K562 (cell line): ENCODE results near the gene TNFSF13B. TPM values are rescaled to one million over a fixed set of nuclear protein-coding genes. Genes with fewer than 3 reads are reported as not detected.

Experiments used
- ATAC-seq: fragments of 200-7000 bp; cut with Tn5 transposase; 3 replicates; pipeline ENCODE4 v1.9.1; 2020; ENCODE audit warnings: moderate library complexity
- BruUV-seq: library from RNA; stranded (reverse); fragments of 400-500 nt; replicated peaks from 2 replicates; lab custom pipeline; 2021; lab: Mats Ljungman, UMichigan
- CTCF ChIA-PET: fragments of 300-600 bp; formaldehyde crosslinking; extraction: SDS; loops from one replicate; lab custom pipeline; 2021; ENCODE audit warnings: low intra/inter-chr PET ratio; lab: Yijun Ruan, JAX
- POLR2A ChIA-PET: fragments of 300-600, 350-650 bp; sonication (Branson Sonifier 250); formaldehyde crosslinking; extraction: SDS; loops from one replicate; lab custom pipeline; 2021; ENCODE audit warnings: antibody characterized with exemption, inconsistent platforms; lab: Yijun Ruan, JAX
- DNase-seq, 4 experiments: peaks; one replicate each; pipeline versions ENCODE4 v3.0.0 to v3.0.0-alpha.2; 2011 to 2018; ENCODE audit warnings: low spot score in 3 of 4, mixed read lengths in 3 of 4; ENCODE audit errors: extremely low read depth in 1 of 4
- FAIRE-seq: peaks from 2 replicates; lab custom pipeline; 2011; peaks lifted over from hg19 to GRCh38; lab: Jason Lieb, UNC
- H2AFZ ChIP-seq: 2 replicates; pipeline ENCODE4 v1.6.0; 2011; ENCODE audit warnings: low read depth, low read length, control low read depth, inconsistent platforms
- H3K27ac ChIP-seq: fragments of 200-600 bp; 3 replicates; pipeline ENCODE4 v1.8.0; 2011; ENCODE audit warnings: low read depth, mild to moderate bottlenecking, control low read depth, inconsistent platforms, low read length, moderate library complexity, mixed read lengths; ENCODE audit errors: extremely low read depth
- H3K27me3 ChIP-seq, 2 experiments: fragments of 300-600 bp in 1 of 2; 2 replicates in 1 of 2; 3 replicates in 1 of 2; pipeline versions ENCODE4 v1.6.0 to v1.8.0; 2011; ENCODE audit warnings: inconsistent platforms in 2 of 2, low read length in 2 of 2, mild to moderate bottlenecking in 1 of 2, mixed read lengths in 1 of 2, moderate library complexity in 1 of 2; ENCODE audit not compliant: control insufficient read depth in 2 of 2, insufficient read depth in 2 of 2
- H3K36me3 ChIP-seq: fragments of 300-600 bp; 3 replicates; pipeline ENCODE4 v1.8.0; 2011; ENCODE audit warnings: mild to moderate bottlenecking, low read length, inconsistent platforms; ENCODE audit not compliant: control insufficient read depth, insufficient read depth
- H3K4me1 ChIP-seq, 2 experiments: fragments of 200-600 bp in 1 of 2; replicated peaks in 1 of 2; 2 replicates in 1 of 2; 3 replicates in 1 of 2; pipeline versions ENCODE4 v1.5.1 to v1.8.0; 2011; ENCODE audit warnings: inconsistent platforms in 2 of 2, low read length in 2 of 2, mild to moderate bottlenecking in 1 of 2, mixed read lengths in 1 of 2, moderate library complexity in 1 of 2; ENCODE audit not compliant: control insufficient read depth in 2 of 2, insufficient read depth in 2 of 2
- H3K4me2 ChIP-seq: 2 replicates; pipeline ENCODE4 v1.6.1; 2011; ENCODE audit warnings: low read length, control low read depth, inconsistent platforms, mixed read lengths; ENCODE audit not compliant: insufficient read depth
- H3K4me3 ChIP-seq: fragments of 200-600 bp; sonication (generic), shearing (Covaris generic); 2 replicates; pipeline ENCODE4 v1.5.1; 2016; ENCODE audit warnings: control low read depth, inconsistent platforms
- H3K79me2 ChIP-seq: fragments of 200-600 bp; 3 replicates; pipeline ENCODE4 v1.8.0; 2011; ENCODE audit warnings: low read length, inconsistent platforms; ENCODE audit not compliant: control insufficient read depth, insufficient read depth
- H3K9ac ChIP-seq, 2 experiments: 2 replicates each; pipeline versions ENCODE4 v1.6.0 to v1.6.1; 2011; ENCODE audit warnings: low read depth in 2 of 2, low read length in 2 of 2, control low read depth in 1 of 2, inconsistent platforms in 1 of 2, mild to moderate bottlenecking in 1 of 2, mixed read lengths in 1 of 2; ENCODE audit not compliant: insufficient read depth in 1 of 2
- H3K9me1 ChIP-seq: one replicate; pipeline ENCODE4 v1.6.0; 2011; ENCODE audit warnings: inconsistent platforms, mild to moderate bottlenecking, low read length, moderate library complexity; ENCODE audit not compliant: control insufficient read depth, insufficient read depth
- H3K9me3 ChIP-seq: replicated peaks from 2 replicates; pipeline ENCODE4 v1.5.1; 2011; ENCODE audit warnings: low read depth, low read length, inconsistent platforms; ENCODE audit not compliant: control insufficient read depth, insufficient read depth
- H4K20me1 ChIP-seq: replicated peaks from 2 replicates; pipeline ENCODE4 v1.6.1; 2011; ENCODE audit warnings: low read length, inconsistent platforms, mixed read lengths; ENCODE audit not compliant: control insufficient read depth, insufficient read depth
- RAD21 ChIP-seq, 2 experiments: fragments of 250-450 bp in 1 of 2; fragments of 450-650 bp in 1 of 2; sonication (Bioruptor Pico) in 1 of 2; formaldehyde crosslinking in 1 of 2; IDR thresholded peaks in 1 of 2; conservative IDR thresholded peaks in 1 of 2; 2 replicates each; pipeline versions ENCODE4 v1.4.0 to v1.8.0; 2020 to 2022; ENCODE audit warnings: mild to moderate bottlenecking in 2 of 2, moderate library complexity in 1 of 2
- ZKSCAN1 ChIP-seq: fragments of 150-350 bp; IDR thresholded peaks from 2 replicates; pipeline ENCODE4 v1.6.1; 2016; ENCODE audit warnings: low read depth, low read length
- ZNF589 ChIP-seq: fragments of 200-800 bp; sonication (Bioruptor generic); IDR thresholded peaks from 2 replicates; pipeline ENCODE4 v1.6.1; 2016; ENCODE audit warnings: low read depth, missing genetic modification characterization, missing compliant biosample characterization
- WGBS: fragments of 100-300 bp; shearing (Covaris generic); methylation state at CpG from one replicate; pipeline ENCODE4 v1.1.6; 2016; ENCODE audit warnings: low coverage, mixed read lengths; ENCODE audit not compliant: insufficient coverage; ENCODE audit errors: missing lambda C conversion rate; 5-methylcytosine and 5-hydroxymethylcytosine counted together
- in situ Hi-C: fragments of 300-500 bp; cut with MboI; formaldehyde crosslinking; loops from 4 replicates; pipeline ENCODE4 v1.15.0; 2018; ENCODE audit warnings: inconsistent platforms, mixed read lengths
- intact Hi-C: fragments of 100-400 bp; cut with micrococcal nuclease; formaldehyde crosslinking; loops from 2 replicates; pipeline ENCODE4 v1.14.2; 2022
- polyA plus RNA-seq, 8 experiments: library from polyadenylated mRNA; depleted of rRNA in 4 of 8; stranded (reverse) in 5 of 8; unstranded in 3 of 8; fragments of >200 nt; fragmentation: Nextera tagmentation in 2 of 8; fragmentation: Illumina TruSeq in 1 of 8; extraction: Ambion mirVana in 2 of 8; extraction: Trizol in 1 of 8; gene quantifications; 2 replicates each; pipeline versions ENCODE4 v1.2.1 to v1.2.3, GENCODE V29; 2011 to 2014; ENCODE audit warnings: inconsistent platforms in 1 of 8, missing spikeins in 1 of 8
- total RNA-seq, 7 experiments: library from RNA; depleted of rRNA in 6 of 7; stranded (reverse); fragments of >200 nt in 6 of 7; fragmentation: Illumina TruSeq in 2 of 7; extraction: Trizol in 2 of 7; gene quantifications; 2 replicates each; pipeline versions ENCODE4 v1.2.1 to v1.2.3, GENCODE V29; 2011 to 2021; ENCODE audit warnings: low replicate concordance in 1 of 7
- TF ChIP-seq, protein P1 (sequence below): sonication (generic); formaldehyde crosslinking; IDR thresholded peaks from 2 replicates; pipeline ENCODE4 v1.8.1; 2023; ENCODE audit warnings: mild to moderate bottlenecking, missing genetic modification reagents
- TF ChIP-seq, protein P2 (sequence below), 2 experiments: fragments of 450-650 bp; formaldehyde crosslinking in 1 of 2; IDR thresholded peaks; 2 replicates each; pipeline versions ENCODE4 v1.4.0 to v1.6.1; 2014 to 2020; ENCODE audit warnings: mild to moderate bottlenecking in 2 of 2, borderline replicate concordance in 1 of 2, low read depth in 1 of 2
- TF ChIP-seq, protein P3 (sequence below): fragments of 450-650 bp; formaldehyde crosslinking; IDR thresholded peaks from 2 replicates; pipeline ENCODE4 v1.4.0; 2020; ENCODE audit warnings: mild to moderate bottlenecking, moderate library complexity

The TNFSF13B gene
- total and polyA plus RNA-seq, 9 of the 15 experiments (the other 6 are each of a cell fraction or from before 2014, with no cell fraction given) = 1.1 to 2.1 (median 1.5) TPM

DNA sequence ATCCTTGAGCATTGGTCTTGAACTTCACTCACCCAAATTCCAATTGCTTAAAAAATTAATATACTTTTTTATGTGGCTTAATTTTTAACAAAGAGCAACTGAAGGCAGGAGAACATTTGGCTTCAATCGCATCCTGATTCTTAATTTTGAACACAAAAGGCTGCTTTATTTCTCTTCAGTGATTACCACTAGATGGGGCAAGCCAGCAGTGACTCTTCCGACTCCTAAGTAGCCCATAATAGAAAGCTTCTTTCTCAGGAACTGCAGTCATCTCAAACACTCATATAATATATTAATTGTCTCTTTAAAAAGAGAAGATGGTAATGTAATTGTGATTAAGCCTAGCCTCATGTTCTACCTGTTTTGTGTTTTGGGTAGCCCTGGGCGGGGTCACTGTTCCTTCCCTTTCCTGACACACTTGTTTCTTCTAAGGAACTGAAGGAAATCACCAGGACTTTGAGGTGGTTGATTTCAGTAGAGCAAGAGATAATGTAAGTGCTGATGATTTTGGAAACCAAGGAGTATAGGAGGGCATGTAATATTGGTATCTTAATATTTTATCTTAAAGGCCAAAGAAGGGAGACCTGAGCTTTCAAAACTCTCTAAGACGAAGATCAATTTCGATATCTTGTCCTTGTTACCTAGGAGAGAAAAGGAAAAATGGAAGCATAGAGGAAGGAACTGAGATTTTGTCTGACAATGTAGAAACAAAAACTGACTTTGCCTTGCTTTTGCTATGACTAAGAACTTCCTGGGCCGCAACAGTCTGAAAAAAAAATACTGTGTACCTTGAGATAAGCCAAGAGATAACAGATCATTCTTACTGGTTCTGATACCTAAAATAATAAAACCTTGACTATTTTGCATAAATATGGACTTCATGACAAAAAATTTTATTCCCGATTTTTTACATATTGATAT is 73.1 kb downstream of the TNFSF13B start:
- H3K79me2 ChIP-seq = no peaks in the 10 kb centered on the region
- intact Hi-C loops = loop anchor here (1.0 to 5.0 kb wide), 3 partner anchors 165 to 436 kb away; no protein-coding TSS in a partner anchor
- no peaks in the 10 kb centered on the region for H4K20me1 ChIP-seq
- H3K36me3 ChIP-seq = no peaks in the 10 kb centered on the region
- no peak for FAIRE-seq
- no peak overlapping the region for H3K4me2 ChIP-seq
- in situ Hi-C loops = loop anchor here (25.0 kb wide), 1 partner anchor 570 kb away; no protein-coding TSS in a partner anchor
- no peaks in the 10 kb centered on the region for H3K9me1 ChIP-seq
- H3K27ac ChIP-seq = no peak overlapping the region
- ChIA-PET POLR2A (no interaction called here), CTCF (interaction anchor here (0.8 to 1.5 kb wide), 2 partner anchors 553 to 554 kb away, joined by 3 to 5 read pairs; no protein-coding TSS in a partner anchor)
- BruUV-seq = no TSS peak
- ATAC-seq = 0 out of 3 replicates have a peak, but pooled peaks have one; percentile 42
- no peaks in the 10 kb centered on the region for H3K9me3 ChIP-seq
- peak in 2 of 4 experiments; percentile 7 to 43 for DNase-seq
- WGBS = 34% methylated on average over 7 of the region's 7 CpGs
- no peak overlapping the region for H3K4me3 ChIP-seq
- H3K27me3 ChIP-seq = no peaks in the 10 kb centered on the region
- no peak overlapping the region for H2AFZ ChIP-seq
- H3K4me1 ChIP-seq = no peaks in the 10 kb centered on the region; a peak in 1 of 5 replicates
- no peak overlapping the region for H3K9ac ChIP-seq
- TF ChIP-seq, protein P1, sequence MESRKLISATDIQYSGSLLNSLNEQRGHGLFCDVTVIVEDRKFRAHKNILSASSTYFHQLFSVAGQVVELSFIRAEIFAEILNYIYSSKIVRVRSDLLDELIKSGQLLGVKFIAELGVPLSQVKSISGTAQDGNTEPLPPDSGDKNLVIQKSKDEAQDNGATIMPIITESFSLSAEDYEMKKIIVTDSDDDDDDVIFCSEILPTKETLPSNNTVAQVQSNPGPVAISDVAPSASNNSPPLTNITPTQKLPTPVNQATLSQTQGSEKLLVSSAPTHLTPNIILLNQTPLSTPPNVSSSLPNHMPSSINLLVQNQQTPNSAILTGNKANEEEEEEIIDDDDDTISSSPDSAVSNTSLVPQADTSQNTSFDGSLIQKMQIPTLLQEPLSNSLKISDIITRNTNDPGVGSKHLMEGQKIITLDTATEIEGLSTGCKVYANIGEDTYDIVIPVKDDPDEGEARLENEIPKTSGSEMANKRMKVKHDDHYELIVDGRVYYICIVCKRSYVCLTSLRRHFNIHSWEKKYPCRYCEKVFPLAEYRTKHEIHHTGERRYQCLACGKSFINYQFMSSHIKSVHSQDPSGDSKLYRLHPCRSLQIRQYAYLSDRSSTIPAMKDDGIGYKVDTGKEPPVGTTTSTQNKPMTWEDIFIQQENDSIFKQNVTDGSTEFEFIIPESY (CRISPR knock-in tag) = no peak
- no peak for TF ChIP-seq ZNF589 (CRISPR knock-in tag)
- TF ChIP-seq, protein P2, sequence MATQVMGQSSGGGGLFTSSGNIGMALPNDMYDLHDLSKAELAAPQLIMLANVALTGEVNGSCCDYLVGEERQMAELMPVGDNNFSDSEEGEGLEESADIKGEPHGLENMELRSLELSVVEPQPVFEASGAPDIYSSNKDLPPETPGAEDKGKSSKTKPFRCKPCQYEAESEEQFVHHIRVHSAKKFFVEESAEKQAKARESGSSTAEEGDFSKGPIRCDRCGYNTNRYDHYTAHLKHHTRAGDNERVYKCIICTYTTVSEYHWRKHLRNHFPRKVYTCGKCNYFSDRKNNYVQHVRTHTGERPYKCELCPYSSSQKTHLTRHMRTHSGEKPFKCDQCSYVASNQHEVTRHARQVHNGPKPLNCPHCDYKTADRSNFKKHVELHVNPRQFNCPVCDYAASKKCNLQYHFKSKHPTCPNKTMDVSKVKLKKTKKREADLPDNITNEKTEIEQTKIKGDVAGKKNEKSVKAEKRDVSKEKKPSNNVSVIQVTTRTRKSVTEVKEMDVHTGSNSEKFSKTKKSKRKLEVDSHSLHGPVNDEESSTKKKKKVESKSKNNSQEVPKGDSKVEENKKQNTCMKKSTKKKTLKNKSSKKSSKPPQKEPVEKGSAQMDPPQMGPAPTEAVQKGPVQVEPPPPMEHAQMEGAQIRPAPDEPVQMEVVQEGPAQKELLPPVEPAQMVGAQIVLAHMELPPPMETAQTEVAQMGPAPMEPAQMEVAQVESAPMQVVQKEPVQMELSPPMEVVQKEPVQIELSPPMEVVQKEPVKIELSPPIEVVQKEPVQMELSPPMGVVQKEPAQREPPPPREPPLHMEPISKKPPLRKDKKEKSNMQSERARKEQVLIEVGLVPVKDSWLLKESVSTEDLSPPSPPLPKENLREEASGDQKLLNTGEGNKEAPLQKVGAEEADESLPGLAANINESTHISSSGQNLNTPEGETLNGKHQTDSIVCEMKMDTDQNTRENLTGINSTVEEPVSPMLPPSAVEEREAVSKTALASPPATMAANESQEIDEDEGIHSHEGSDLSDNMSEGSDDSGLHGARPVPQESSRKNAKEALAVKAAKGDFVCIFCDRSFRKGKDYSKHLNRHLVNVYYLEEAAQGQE (IDR thresholded peaks at IDR 0.05; ENCODE audit: borderline replicate concordance) = peak; percentile 23; the same call in 1 of the 2 replicates
- TF ChIP-seq, protein P2 (CRISPR knock-in tag; IDR thresholded peaks at IDR 0.05; ENCODE audit: low read depth) = no peak
- TF ChIP-seq RAD21 (CRISPR knock-in tag; conservative IDR thresholded peaks at IDR 0.05 in 1 of 2, IDR thresholded peaks at IDR 0.05 in 1 of 2) = peak; percentile 49 to 51; a peak in 3 of 4 replicates
- no peak for TF ChIP-seq ZKSCAN1
- TF ChIP-seq, protein P3, sequence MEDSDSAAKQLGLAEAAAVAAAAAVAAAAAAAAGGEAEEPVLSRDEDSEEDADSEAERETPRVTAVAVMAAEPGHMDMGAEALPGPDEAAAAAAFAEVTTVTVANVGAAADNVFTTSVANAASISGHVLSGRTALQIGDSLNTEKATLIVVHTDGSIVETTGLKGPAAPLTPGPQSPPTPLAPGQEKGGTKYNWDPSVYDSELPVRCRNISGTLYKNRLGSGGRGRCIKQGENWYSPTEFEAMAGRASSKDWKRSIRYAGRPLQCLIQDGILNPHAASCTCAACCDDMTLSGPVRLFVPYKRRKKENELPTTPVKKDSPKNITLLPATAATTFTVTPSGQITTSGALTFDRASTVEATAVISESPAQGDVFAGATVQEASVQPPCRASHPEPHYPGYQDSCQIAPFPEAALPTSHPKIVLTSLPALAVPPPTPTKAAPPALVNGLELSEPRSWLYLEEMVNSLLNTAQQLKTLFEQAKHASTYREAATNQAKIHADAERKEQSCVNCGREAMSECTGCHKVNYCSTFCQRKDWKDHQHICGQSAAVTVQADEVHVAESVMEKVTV (CRISPR knock-in tag) = peak; percentile 23; the same call in 1 of the 2 replicates
